NCI-H1436 treated with DMSO at 0.1 percent for 48 hours (cell line): ENCODE results near the gene PRR5L.

Source experiments
- DNase-seq: peaks from one replicate; lab custom pipeline; 2025; lab: John Stamatoyannopoulos, UW

The PRR5L gene

GRCh38 chr11:36295926-36296325 lies at the start of gene PRR5L:
TSS of gene PRR5L (plus strand) at chr11:36296288. CDS start at chr11:36401122, 104,834 bp downstream.
- no peak for DNase-seq

- no peak for DNase-seq
Measured at GRCh38 chr11:36247493-36247892, 48.6 kb upstream of the PRR5L start.

DNA sequence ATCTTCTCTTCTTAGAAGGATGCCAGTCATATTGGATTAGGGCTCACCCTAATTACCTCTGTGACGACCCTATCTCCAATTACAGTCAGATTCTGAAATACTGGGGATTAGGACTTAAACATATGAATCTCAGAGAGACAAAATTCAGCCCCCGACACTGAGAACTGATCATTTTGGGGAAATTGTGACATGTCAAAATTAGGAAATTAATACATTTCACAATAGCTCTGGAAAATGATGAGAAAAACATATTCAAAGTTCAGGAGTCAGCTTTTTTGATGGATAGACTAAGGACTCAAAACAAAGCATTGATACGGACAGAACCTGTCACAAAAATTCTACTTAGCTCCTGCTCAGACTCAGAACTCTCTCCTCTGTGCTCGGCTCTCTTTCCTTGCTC lies 47.7 kb upstream of the PRR5L start:
- DNase-seq, result no peak

DNA sequence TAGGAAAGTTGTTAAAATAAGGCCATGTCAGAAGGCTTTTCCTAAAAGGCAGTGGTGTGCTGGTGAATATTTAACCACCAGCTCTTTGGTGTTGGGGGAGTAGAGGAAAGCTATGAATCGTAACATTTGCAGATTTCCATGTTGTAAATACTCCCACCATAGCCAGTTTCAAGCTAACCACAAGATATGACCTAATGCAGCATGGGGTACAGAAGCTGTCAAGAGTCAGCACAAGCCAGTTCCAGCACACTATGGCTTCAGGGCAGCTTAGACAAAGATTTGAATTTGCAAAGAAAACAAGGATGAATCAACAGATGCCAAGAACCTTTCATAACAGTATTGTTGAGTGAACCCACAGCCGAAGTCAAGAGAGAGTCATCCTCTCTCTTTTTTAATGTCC lies 46.8 kb upstream of the PRR5L start:
- DNase-seq, result no peak

DNA sequence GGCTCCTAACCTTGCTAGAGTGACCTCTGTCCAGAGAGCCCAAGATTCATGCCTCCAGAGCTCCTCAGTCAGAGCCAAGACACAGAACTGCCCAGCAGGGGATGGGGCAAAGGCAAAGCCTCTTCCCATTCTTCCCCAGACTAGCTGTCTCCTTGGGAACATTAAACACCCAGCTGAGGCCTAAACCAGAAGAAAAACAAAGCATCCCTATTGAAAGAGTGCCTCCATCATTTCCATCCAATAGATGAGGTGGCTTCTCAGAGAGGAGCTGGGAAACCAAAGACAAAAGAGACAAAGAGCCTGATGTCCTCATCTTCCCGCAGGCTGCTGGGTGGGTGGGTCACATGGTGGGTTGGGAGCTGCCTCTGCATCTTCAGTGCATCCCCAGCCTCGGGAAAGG lies 44.3 kb upstream of the PRR5L start:
- DNase-seq, result no peak

DNA sequence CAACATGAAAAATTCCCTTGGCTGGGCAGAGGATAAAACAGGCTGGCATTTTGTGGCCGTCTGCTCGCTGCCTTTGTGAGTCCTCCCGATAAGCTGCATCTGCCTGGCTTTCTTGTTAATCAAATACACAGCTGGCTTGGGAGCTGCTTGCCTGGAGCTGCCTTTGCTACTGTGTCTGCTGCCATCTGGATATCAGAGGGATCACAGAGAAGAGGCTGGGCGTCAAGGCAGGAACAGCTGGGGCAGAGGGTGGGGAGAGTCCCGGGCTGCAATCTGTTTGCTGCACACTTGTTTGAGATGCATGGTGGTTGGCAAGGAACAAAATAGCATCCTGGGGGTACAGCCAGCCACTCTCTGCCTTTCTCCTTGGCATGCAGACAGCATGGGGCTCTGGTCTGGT lies 42.9 kb upstream of the PRR5L start:
- no peak for DNase-seq

DNA sequence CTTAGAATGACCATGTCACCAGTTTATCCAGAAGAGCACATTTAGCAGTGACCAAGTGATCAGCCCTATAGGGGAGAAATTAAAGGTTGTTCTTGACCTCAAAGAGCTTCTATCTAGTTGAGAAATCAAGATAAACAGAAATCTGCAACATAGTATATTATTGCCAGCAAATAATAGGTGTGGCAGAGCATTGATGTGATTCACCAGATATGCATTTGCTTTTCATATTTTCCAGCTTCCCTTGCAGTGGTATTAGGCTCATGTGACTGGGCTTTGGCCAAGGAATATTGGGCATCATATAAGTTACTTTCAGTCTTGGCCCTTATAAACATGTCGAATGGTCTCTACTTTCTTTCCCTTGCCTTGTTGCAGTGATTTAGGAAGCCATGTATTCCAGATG lies 41.4 kb upstream of the PRR5L start:
- no peak for DNase-seq

- no peak for DNase-seq
Measured at GRCh38 chr11:36257351-36257750, 38.7 kb upstream of the PRR5L start.

DNA sequence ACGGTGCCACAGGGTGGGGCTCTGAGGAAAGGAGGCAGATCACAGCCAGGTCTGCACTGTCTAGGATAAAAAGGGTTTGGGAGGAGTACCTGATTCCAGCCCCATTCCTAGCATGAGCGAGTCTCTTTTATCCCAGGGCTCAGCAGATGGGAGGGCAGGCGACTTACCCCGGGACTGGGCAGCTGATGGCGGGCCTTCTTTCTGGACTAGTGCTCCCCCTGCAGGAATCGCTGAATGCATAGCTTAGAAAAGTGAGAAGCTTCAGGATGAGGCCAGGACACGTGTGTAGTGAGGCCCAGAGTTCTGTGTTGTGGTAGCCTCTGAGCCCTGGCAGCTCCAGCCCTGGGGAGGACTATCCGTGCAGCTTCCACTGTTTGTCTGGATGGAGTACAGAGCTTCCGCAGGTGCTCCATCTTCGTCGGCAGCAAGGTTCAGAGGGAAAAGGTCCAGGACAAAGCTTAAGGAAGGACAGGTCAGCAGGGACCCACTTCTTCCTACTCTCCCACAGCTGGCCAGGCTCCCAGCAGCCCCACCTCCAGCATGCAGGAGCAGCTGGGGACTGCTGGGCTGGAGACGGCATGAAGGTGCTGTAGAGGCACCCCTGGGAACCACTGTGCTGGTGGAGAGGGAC lies 37.2 kb upstream of the PRR5L start:
- DNase-seq, result no peak

GRCh38 chr11:36261094-36261493 lies 35.0 kb upstream of the PRR5L start:
- no peak for DNase-seq

DNA sequence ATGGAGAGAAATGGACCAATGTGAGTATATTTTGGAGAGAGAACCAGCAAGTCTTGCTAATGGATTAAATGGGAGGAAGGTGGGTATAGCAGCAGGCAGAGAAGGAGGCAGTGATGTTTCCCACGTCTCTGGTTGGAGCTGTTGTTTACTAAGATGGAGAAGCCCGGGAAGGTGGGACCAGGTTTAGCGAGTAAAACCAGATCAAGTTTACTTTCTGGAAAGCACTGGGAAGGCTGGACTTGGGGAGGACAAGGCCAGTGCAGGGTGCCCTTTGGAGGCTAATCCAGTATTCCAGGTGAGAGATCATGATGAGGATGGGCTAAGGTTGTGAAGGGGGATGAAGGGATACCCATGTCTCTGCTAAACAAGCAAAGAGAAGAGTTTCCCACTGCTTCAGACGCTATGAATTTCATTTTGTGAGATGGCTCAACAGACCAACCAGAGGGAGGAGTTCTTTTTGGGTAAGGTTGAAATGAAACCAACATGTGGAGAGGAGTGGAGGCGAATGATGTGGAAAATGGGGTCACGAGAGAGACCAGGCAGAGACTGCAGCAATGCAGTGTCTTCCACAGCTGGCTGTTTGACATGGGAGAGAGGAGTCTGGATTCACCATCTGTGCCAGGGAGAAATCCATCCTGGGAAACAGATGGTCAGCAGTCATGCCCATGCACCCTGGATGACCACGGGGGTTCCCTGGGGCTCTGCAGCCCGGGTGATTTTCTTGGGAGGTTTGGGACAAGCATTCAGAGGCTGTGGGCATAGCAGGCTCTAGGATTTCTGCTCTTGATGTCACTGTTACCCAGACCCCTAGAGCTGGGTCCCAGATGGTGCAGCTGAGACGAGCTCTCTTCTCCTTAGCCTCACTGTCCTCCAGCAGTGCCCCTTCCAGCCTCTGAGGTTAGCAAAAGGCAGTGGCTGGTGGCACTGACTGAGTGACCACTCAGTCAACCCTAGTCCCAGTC lies 31.8 kb upstream of the PRR5L start:
- no peak for DNase-seq

DNA sequence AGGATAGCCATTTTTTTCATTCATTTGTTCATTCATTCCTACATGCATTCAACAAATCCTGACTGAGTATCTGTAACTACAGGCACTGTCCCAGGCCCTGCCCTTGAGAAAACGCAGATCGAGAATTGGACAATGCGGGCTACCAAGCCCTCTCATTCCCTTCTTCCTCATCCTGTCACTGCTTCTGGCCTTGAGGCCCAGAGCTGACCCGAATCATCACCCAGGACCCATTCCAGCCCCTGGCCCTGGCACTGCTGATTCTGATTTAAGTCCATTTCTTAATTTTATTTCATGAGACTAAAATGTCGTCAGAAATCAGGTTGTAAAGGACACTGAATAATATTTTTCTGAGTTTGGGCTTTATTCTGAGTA lies 31.1 kb upstream of the PRR5L start:
- no peak for DNase-seq

DNA sequence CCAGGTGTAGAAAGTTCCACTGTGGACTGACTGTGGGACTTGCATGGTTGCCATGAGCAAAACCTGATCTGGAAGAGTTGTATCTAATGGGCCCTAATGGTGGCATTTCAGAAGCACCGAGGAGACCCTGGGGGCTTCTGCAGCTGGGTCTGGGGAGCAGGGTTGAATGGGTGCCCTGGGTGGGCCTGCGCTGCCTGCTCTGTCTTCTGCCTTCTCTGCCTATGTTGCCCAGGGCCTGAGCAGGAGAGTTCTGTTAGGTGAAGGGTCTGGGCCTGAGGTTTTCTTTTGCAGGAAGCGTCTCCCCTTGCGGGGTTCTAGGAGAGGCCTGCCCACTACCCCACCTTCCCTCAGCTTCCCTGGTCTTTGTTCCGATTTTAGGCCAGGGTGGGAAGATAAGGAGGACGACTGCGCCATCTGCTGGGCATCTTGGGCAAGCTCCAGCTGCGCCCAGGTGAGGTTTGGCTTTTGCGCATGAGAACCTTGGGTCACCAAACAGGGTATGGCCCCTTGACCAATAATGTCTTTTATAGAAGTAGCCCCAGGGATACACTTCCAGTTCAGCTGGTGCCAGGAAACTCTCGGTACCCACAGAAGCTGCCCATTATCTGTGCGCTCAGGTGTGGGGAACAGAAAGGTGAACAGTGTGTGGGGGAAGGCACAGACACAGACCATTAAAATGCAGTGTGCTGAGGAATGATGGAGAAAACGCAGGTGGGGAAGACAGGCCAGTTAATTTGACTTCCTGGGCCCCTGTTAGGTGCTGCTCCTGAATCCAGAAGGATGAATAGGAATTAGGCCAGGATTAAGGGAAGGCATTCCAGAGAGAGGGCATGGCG lies 30.1 kb upstream of the PRR5L start:
- DNase-seq, result no peak

- no peak for DNase-seq
Measured at GRCh38 chr11:36266767-36267166, 29.3 kb upstream of the PRR5L start.

DNA sequence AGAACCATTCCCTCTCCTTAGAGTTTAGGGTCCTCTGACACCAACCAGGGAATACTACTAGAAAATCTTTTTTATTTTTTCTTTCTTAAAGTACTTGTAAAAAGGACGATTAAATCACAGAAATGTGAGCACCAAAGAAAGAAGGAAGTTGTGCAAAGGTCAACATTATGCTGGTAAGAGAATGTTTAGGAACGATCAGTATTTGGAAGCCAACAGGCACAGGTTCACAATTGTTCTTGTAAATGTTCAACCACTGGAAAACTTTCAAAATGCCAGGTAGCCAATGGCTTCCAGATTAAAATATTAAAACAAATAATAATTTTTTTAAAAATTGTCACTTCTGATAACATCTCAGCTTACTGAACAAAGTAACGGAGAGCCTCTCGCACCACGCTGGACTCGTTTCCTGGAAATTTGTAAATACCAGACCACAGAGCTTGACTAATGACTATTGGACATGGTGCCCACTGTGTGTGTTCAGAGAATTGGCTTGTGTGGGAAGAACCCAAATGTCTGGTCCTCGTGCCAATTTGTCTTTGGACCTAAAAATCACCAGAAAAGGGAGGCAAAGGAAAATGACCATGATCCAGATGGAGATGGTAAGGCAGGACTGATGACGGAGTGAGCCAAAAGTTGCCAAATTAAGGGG lies 27.6 kb upstream of the PRR5L start:
- DNase-seq, result no peak

DNA sequence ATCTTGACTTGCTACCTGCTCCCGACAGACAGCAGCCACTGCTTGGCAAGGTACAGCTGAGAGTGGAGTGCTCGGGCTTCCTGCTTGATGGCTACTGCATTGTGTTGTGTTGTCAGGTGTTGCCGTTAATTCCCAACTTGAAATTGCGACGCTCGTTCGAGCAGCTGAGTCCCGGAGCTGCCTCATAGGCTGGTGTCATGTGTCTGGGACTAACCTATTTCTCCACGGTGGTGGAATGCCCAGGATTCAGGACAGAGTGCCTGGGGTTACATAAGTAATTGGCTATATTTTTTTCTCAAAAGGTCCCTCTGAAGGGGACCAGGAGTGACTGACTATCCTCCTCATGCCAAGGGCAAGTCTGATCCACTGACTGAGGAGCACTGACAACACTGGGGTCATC lies 25.4 kb upstream of the PRR5L start:
- DNase-seq, result no peak

DNA sequence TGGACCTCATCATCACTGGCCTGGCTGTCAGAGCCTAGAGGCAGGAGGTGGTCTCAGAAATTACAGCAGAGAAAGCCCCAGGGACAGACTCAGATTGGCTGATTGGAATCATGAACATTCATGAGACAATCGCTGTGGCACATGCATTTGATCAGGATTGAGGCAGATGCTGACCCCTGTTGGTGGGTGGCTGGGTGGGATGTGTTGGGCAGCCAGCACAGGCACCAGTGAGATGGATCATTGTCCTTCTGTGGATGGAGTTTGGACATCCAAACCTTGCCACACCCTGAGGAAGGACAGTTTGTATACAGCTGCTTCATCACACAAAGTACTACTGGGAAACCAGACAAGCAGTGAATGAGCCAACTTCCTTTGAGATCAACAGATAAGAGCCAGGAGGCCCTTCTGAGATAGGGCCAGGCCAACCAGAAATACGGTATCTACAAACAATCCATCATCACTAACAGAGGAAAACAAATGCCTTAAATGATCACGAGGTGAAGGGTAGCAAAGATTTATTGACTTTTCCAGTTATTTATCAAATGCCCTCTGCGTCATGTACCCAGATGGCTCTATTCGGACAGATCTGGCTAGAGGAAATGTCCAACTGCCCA lies 24.2 kb upstream of the PRR5L start:
- no peak for DNase-seq

- DNase-seq, result no peak
Measured at GRCh38 chr11:36273110-36273509, 23.0 kb upstream of the PRR5L start.

- DNase-seq, result no peak
Measured at GRCh38 chr11:36274414-36274813, 21.7 kb upstream of the PRR5L start.

DNA sequence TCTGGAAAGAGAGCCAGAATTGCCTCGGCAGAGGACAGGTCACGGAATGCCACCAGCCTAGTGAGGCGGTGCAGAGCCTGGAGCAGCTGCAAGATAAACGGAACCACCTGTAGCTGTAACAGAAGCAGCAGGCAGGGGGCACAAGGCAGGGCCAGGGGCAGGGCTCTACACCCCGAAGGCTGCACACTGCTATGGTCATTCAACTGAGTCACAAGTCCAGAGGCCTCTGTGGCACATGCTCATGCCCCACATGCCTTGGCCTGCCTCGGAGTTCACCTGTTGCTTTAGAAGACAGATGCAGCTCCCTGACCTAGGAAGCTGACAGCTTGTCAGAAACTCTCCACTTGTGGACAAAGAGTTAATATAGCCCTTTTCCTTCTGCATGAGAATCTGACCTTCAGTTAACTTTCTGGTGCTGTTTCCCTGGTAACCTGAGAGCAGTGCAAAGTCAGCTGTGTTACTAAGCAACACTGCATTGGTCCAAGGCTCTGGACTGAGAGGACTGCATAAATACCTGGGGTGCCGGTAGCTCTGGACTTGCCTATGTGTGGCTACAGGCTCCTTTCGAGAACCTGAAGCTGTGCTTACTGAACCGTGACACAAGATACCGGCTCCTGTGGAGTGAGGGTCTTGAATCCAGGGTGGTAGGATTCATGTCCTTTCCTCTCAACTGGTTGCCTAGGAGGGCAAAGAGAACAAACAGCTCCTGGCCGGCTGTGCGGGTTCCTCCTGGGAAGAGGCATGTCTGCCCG lies 17.4 kb upstream of the PRR5L start:
- DNase-seq, result no peak

DNA sequence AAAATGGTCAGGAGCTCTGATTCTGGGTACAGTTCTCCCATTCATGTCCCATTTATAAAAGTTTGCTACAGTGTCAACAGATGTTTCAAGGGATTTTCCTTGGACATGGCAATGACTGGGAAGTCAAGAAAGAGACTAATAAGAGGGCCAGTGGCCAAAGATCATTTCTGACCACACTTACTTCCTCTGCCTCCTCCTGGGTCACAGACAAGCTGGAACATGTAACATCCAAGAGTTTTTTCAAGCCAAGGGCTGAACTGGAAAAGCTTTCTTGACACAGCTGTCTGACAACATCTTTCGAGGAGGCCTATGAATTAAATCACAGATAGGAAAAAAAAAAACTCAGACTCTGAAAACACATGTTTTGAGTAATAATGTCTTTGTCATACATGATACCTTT lies 15.6 kb upstream of the PRR5L start:
- no peak for DNase-seq
